ENCODE data around the gene PI4KA. TPM values are rescaled to one million over a fixed set of nuclear protein-coding genes. Genes with fewer than 3 reads are reported as not detected.
"Not testable (repeated sequence)": the region's sequence is repeated elsewhere in the genome, so short reads cannot be mapped to it uniquely, and the experiment has no call there.

The PI4KA gene
- total RNA-seq, 2 experiments from 2014 or later = 46.9 to 95.7 TPM

DNA sequence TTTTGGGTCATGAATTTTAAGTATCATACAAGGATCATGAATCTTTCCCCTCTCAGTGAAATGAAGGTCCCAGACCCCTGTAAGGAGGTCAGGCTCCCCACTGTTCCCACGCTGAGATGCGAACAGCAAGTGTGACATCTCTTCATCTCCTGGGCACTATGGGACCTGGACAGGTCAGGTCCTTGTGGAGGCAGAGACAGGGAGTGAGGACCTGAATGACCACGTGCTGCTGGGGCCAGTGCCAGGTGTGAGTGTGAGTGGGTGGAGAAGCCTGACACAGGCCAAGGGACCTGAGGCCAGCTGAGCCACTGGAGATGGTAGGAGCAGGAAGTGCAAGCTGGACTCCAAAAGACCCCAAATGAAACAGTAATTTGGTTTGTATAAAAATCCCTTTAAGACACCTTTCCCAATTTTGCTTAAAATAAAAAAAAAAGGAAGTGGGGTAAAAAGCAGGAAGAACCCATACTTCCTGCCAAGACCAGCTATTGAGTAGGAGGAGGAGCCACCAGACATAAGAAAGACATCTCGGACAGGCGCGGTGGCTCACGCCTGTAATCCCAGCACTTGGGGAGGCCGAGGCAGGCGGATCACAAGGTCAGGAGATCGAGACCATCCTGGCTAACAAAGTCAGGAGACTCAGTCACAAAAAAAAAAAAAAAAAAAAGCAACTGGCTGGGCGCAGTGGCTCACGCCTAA is 120.1 kb downstream of the PI4KA start:
- intact Hi-C loops (cut with micrococcal nuclease; ENCODE audit: unreplicated experiment) = no loop called here
- H2AFZ ChIP-seq (ENCODE audit: low read length) = no peak overlapping the region
- H3K4me1 ChIP-seq (ENCODE audit: insufficient read depth, low read length, poor library complexity, severe bottlenecking) = no peaks in the 10 kb centered on the region
- ChIA-PET POLR2A (interaction anchor here (0.7 kb wide), 1 partner anchor 49 kb away, joined by 4 read pairs; no protein-coding TSS in a partner anchor), CTCF (ENCODE audit: unreplicated experiment) (no interaction called here)
- no TSS peak for BruUV-seq (replicated peaks)
- H3K27ac ChIP-seq (ENCODE audit: low read depth, low read length, poor library complexity, severe bottlenecking) = no peak overlapping the region
- H3K4me3 ChIP-seq (ENCODE audit: low read depth, low read length, poor library complexity, severe bottlenecking) = no peak overlapping the region
- H4K20me1 ChIP-seq (ENCODE audit: insufficient read depth, low read length) = no peaks in the 10 kb centered on the region
- TF ChIP-seq, protein P1, sequence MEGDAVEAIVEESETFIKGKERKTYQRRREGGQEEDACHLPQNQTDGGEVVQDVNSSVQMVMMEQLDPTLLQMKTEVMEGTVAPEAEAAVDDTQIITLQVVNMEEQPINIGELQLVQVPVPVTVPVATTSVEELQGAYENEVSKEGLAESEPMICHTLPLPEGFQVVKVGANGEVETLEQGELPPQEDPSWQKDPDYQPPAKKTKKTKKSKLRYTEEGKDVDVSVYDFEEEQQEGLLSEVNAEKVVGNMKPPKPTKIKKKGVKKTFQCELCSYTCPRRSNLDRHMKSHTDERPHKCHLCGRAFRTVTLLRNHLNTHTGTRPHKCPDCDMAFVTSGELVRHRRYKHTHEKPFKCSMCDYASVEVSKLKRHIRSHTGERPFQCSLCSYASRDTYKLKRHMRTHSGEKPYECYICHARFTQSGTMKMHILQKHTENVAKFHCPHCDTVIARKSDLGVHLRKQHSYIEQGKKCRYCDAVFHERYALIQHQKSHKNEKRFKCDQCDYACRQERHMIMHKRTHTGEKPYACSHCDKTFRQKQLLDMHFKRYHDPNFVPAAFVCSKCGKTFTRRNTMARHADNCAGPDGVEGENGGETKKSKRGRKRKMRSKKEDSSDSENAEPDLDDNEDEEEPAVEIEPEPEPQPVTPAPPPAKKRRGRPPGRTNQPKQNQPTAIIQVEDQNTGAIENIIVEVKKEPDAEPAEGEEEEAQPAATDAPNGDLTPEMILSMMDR (conservative IDR thresholded peaks at IDR 0.05; ENCODE audit: low read length) = no peak
- TF ChIP-seq EZH2phosphoT487 (IDR thresholded peaks at IDR 0.05; ENCODE audit: borderline replicate concordance, low read depth, low read length) = no peak
- no peaks in the 10 kb centered on the region for H3K9me3 ChIP-seq (ENCODE audit: low read length)
- H3K36me3 ChIP-seq (ENCODE audit: insufficient read depth, low read length) = peaks cover 38% of the 10 kb centered on the region
- H3K79me2 ChIP-seq (ENCODE audit: insufficient read depth, low read depth, low read length) = no peaks in the 10 kb centered on the region
- H3K9me2 ChIP-seq (ENCODE audit: insufficient read depth, low read length) = no peaks in the 10 kb centered on the region
- DNase-seq (ENCODE audit: low spot score) = no peak
- H3K4me2 ChIP-seq (ENCODE audit: low read length) = no peak overlapping the region

DNA sequence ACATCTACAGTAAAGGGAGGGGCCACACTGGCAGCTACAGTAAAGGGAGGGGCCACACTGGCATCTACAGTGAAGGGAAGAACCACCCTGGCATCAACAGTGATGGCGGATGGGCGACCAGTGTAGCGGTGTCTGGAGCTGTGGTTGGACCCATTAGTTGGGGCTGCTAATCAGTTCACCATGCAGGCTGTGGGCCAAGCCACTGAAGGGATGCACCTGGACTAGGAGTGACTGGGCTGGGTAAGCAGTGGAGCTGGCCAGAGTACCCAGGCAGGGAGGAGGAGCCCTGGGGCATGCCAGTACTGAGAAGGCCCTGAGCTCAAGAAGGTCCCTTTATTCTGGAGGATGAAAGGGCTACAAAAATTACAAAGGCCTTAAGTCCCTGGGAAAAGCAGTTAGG is 121.7 kb downstream of the PI4KA start:
- H3K4me2 ChIP-seq (ENCODE audit: low read length); CTCF ChIA-PET (ENCODE audit: unreplicated experiment); intact Hi-C loops (cut with micrococcal nuclease; ENCODE audit: unreplicated experiment); POLR2A ChIA-PET; BruUV-seq (replicated peaks); H3K9me2 ChIP-seq (ENCODE audit: insufficient read depth, low read length); H3K4me3 ChIP-seq (ENCODE audit: low read depth, low read length, poor library complexity, severe bottlenecking); H3K9me3 ChIP-seq (ENCODE audit: low read length); DNase-seq (ENCODE audit: low spot score); H2AFZ ChIP-seq (ENCODE audit: low read length); H3K4me1 ChIP-seq (ENCODE audit: insufficient read depth, low read length, poor library complexity, severe bottlenecking); H4K20me1 ChIP-seq (ENCODE audit: insufficient read depth, low read length); H3K27ac ChIP-seq (ENCODE audit: low read depth, low read length, poor library complexity, severe bottlenecking); H3K79me2 ChIP-seq (ENCODE audit: insufficient read depth, low read depth, low read length): not testable (repeated sequence)
- peaks cover 29% of the 10 kb centered on the region for H3K36me3 ChIP-seq (ENCODE audit: insufficient read depth, low read length)

DNA sequence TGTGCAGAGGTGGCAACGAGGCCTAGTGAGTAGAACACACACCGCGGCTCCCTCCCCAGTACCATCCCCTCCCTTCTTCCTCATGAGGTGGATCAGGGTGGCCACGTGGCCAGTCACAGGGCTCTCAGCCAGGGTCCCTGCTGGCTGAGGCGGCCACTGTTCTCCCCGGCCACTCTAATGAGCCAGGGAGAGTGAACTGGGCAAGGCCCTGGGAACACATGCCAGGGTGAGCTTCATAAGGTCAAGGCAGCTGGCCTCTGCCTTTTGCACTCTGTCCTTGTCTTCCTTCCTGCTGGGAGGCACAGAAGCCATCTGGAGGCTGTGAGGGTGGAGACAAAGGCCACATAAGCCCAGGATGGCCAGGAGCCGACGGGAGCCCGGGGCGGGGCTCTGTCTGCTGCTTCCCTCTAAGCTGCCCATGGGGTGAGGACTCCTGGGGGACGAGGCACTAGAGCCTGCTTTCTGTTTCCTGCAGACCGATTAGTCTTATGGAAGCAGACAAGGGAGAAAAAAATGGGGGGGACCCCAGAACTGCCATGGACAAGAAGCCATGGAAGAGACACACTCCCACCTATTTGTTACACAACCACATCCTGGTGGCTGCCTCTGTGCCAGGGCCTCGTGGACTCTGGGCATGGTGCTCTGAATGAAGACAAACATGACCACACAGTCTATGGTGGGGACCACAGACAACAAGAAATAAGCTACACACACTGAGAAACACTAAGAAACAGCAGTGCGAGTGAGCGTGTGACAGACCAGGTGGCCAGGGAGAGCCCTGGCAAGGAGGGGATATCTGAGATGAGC is 123.1 kb downstream of the PI4KA start:
- CTCF ChIA-PET (ENCODE audit: unreplicated experiment); H4K20me1 ChIP-seq (ENCODE audit: insufficient read depth, low read length); DNase-seq (ENCODE audit: low spot score); POLR2A ChIA-PET; H3K9me2 ChIP-seq (ENCODE audit: insufficient read depth, low read length); H3K4me3 ChIP-seq (ENCODE audit: low read depth, low read length, poor library complexity, severe bottlenecking); H3K79me2 ChIP-seq (ENCODE audit: insufficient read depth, low read depth, low read length); intact Hi-C loops (cut with micrococcal nuclease; ENCODE audit: unreplicated experiment); H2AFZ ChIP-seq (ENCODE audit: low read length); H3K4me2 ChIP-seq (ENCODE audit: low read length); BruUV-seq (replicated peaks); H3K27ac ChIP-seq (ENCODE audit: low read depth, low read length, poor library complexity, severe bottlenecking); H3K4me1 ChIP-seq (ENCODE audit: insufficient read depth, low read length, poor library complexity, severe bottlenecking); H3K9me3 ChIP-seq (ENCODE audit: low read length): not testable (repeated sequence)
- H3K36me3 ChIP-seq (ENCODE audit: insufficient read depth, low read length) = peaks cover 16% of the 10 kb centered on the region

DNA sequence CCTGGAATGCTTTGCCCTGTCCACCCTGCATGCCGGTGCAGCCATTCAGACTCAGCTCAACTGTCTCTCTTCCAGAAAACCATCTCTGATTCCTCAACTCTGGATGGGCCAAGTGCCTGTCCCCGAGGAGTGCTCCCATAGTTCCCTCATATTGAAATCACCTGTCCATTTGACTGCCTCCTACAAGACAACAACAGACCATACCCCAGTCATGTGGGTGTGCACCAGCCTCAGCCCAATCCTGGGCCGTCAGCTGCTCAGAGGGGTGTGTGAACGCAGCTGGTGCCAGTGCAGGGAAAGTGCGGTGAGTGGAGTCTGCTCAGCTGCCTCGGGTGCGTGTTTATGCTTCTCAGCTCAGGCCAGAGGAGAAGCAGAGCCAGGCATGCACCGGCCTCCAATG is 126.2 kb downstream of the PI4KA start:
- H3K9me2 ChIP-seq (ENCODE audit: insufficient read depth, low read length); H3K9me3 ChIP-seq (ENCODE audit: low read length); H3K27ac ChIP-seq (ENCODE audit: low read depth, low read length, poor library complexity, severe bottlenecking); intact Hi-C loops (cut with micrococcal nuclease; ENCODE audit: unreplicated experiment); CTCF ChIA-PET (ENCODE audit: unreplicated experiment); H4K20me1 ChIP-seq (ENCODE audit: insufficient read depth, low read length); BruUV-seq (replicated peaks); POLR2A ChIA-PET; H3K4me1 ChIP-seq (ENCODE audit: insufficient read depth, low read length, poor library complexity, severe bottlenecking); H3K4me2 ChIP-seq (ENCODE audit: low read length); H3K79me2 ChIP-seq (ENCODE audit: insufficient read depth, low read depth, low read length); H2AFZ ChIP-seq (ENCODE audit: low read length); H3K4me3 ChIP-seq (ENCODE audit: low read depth, low read length, poor library complexity, severe bottlenecking); DNase-seq (ENCODE audit: low spot score): not testable (repeated sequence)
- H3K36me3 ChIP-seq (ENCODE audit: insufficient read depth, low read length) = peaks cover 18% of the 10 kb centered on the region; the same call in 1 of the 2 replicates

Data from OCI-LY7 (cell line).